ENCODE measurements around the gene HSFX3. TPM values are rescaled to one million over a fixed set of nuclear protein-coding genes. Genes with fewer than 3 reads are reported as not detected.
A peak's percentile ranks its signal among the peaks of the same experiment; 100 is the strongest.
"Not testable (repeated sequence)": the region's sequence is repeated elsewhere in the genome, so short reads cannot be mapped to it uniquely, and the experiment has no call there.

Gene HSFX3
- total RNA-seq (2014; rRNA removed; shearing (Covaris generic)), result not detected in 2 replicates

GRCh38 chrX:149549701-149550100, at the start of gene HSFX3:
Gene HSFX3 (minus strand): TSS chrX:149549924. CDS start chrX:149549852, 72 bp downstream.
- DNase-seq (ENCODE audit: low read depth), result not testable (repeated sequence)

- not testable (repeated sequence) for DNase-seq (ENCODE audit: low read depth)
Observed at GRCh38 chrX:149598603-149599002, 48.9 kb upstream of the HSFX3 start.

DNA sequence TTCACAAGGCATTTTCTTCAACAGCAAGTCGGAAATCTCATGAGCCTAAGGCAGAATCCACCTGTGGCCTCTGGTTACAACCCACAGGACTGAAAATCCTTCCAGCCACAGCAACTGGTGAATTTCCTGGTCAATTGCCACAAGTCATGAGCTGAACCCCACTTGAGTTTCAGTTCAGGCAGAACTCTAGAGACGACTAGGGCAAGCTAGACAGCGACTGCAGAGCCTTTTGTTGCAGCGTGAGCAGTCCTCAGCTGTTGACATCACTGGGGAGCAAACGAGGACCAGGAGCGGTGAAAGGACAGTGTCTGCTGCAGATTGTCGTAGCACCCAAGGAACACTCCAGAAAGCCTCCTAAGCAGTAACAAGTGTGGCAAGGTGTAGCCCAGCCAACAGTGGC, 46.2 kb upstream of the HSFX3 start:
- not testable (repeated sequence) for DNase-seq (ENCODE audit: low read depth)

GRCh38 chrX:149595214-149595613, 45.5 kb upstream of the HSFX3 start, which contains the start of gene HSFX2:
Gene HSFX2 (minus strand): TSS chrX:149595314. CDS start chrX:149594700, 614 bp downstream.
- DNase-seq (ENCODE audit: low read depth), result not testable (repeated sequence)

DNA sequence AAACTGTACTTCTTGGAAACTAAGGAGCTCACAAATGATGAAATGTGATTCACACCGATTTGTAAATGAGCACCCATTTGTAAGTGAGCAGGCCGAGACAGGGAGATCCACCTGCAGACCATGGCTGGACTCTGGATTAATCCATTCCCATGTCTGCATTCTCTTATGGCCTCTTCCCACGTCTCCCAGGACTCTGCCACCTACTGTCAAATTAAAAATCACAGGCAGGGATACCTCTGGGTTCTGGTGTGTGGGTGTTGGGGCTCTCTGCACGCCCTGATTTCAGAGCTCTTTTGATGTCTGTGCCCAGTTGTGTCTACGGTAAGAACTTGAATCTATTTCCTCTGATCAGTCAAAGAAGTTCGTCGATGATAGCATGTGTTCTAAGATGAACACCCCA, 41.3 kb upstream of the HSFX3 start:
- DNase-seq (ENCODE audit: low read depth), result not testable (repeated sequence)

GRCh38 chrX:149587359-149587758, 37.6 kb upstream of the HSFX3 start, which contains the start of gene MAGEA9B:
Gene MAGEA9B (minus strand): TSS chrX:149587459. CDS start chrX:149583179, 4,280 bp downstream.
- not testable (repeated sequence) for DNase-seq (ENCODE audit: low read depth)

DNA sequence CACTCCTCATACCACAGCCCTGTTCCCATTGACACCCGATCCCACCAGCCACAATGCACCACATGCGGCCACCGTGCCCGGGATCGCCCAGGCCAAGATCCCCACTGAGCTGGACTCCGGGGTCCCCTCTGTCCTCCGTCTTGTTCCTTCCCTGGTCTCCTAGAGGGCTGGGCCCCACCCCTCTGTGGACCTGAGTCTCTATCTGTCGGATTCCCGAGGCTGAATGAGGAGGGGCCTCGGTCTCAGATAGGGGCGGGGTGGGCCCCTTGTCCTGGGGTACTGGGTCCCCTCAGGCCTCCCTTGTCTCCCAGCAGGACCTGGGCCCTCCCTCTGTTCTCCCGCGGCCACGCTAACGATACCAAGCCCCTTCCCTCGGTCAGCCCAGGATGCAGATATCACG, 35.9 kb upstream of the HSFX3 start:
- not testable (repeated sequence) for DNase-seq (ENCODE audit: low read depth)

- not testable (repeated sequence) for DNase-seq (ENCODE audit: low read depth)
Observed at GRCh38 chrX:149573456-149573855, 23.7 kb upstream of the HSFX3 start.

- peak; percentile 3 for DNase-seq (ENCODE audit: low read depth)
Observed at GRCh38 chrX:149572743-149573142, 23.0 kb upstream of the HSFX3 start.

DNA sequence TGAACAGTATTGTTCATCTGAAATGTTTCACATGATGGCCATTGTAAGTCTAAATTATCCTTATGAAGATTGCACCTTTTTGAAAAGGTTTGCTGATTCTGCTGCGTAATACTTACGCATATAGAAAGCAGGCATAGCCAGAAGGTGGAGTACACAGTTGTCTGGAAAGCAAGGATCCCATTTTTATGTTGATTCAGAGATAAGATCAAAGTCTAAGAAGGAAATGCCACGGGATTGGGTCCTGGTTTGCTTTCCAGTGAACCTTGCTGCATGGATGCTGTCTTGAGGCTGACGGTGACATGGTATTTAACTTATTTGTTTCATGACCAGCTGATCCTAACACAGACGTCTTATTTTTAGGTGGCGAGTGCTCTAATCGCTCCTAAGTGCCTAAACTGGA, 22.0 kb upstream of the HSFX3 start:
- no peak for DNase-seq (ENCODE audit: low read depth)

GRCh38 chrX:149570668-149571067, 20.9 kb upstream of the HSFX3 start:
- peak; percentile 73 for DNase-seq (ENCODE audit: low read depth)

DNA sequence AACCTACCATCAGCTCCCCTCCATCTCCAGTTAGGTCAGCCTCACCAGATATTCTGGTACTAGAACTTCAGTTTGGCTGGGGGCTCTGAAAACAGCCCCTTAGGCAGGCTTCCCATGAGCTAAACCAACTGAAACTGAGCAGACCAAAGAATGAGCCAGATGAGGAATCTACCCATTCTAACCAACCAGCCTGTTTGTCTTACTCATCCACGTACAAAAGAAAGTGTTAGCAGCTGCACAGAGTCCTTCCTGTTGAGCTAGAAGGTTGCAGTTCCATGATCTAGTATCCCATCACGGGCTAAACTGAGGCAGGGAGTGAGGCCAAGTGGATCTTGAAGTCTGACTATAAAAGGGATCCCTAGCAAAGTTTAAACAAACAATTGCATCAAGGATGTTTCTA, 20.0 kb upstream of the HSFX3 start:
- no peak for DNase-seq (ENCODE audit: low read depth)

DNA sequence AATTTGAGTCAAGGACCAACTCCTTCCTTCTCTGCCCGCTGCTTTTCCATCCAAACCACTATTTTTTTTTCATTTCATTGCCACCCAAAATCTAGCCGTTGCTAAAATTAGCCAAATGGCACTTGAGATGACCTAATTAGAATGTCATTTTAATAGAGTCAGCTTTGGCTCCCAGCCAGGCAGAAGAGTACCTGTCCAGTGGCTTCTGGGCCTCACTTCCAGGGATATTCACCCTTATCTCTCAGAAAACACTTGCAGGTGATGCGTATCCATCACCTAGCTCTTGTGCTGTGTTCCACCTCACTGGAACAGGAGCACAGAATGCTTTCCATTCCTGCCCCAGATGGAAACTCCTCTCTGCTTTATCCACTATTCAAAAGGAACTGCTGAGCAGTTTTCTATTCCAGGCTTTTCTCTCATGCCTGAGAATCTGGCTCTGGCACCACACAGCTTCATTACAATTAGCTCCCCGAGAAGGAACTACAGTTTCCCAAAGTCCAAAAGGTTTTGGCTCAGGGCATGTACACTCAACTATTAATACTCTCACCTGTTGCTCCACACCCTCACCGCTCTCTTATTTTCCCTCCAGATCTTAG, 19.1 kb upstream of the HSFX3 start:
- no peak for DNase-seq (ENCODE audit: low read depth)

- DNase-seq (ENCODE audit: low read depth), result no peak
Observed at GRCh38 chrX:149567621-149568417, 18.1 kb upstream of the HSFX3 start.

GRCh38 chrX:149563359-149563758, 13.6 kb upstream of the HSFX3 start:
- DNase-seq (ENCODE audit: low read depth), result no peak

DNA sequence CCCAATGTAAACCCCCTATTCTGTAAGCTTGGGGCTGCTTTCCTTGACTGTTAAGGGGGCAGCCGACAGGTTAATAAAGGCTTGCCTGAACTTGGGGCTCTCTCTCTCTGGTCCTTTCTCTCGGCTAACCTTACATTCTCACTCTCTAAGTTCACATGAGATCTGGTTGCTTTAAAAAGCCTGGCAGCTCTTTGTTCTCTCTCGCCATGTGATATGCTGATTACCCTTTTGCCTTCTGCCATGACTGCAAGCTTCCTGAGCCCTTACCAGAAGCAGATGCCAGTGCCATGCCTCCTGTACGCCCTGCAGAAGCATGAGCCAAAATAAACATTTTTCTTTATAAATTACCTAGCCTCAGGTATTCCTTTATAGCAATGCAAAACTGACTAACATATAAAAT, 5.5 kb upstream of the HSFX3 start:
- not testable (repeated sequence) for DNase-seq (ENCODE audit: low read depth)

DNA sequence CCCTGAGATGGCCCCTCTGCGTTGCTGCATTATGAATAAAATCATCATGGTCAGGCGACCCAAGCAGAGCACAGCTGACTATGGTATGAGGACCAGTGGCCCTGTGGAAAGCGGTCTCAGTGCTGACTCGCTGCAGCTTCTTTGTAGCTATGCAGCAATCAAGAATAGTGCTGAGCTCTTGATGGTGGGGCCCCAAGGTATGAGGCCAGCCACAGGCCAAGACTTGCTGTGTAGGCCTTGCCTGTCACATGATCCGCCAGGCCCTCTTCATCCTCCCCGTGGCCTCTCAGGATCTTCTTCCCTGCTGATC, 2.2 kb upstream of the HSFX3 start:
- not testable (repeated sequence) for DNase-seq (ENCODE audit: low read depth)

- DNase-seq (ENCODE audit: low read depth), result not testable (repeated sequence)
Observed at GRCh38 chrX:149551245-149551938, 1.7 kb upstream of the HSFX3 start.

GRCh38 chrX:149550454-149550853, 730 bp upstream of the HSFX3 start:
- DNase-seq (ENCODE audit: low read depth), result not testable (repeated sequence)

DNA sequence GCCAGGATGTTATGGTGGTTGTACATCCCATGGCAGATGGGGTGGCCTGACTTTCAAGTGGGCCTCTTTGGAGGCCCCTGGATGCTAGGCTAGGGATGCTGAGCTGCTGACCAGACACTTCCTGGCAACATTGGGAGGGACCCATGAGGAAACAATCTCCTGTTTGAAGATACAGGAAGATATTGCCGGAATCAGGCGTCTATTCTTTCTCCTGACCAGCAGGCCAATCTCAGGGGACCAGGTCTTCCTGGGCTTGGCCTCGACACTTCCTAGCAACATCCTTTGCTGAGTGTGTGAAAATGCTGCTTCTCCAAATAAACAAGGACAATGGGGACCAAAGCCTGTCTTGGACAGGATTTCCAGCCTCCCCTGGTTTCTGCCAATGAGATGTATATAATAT, 1.9 kb downstream of the HSFX3 start:
- not testable (repeated sequence) for DNase-seq (ENCODE audit: low read depth)

DNA sequence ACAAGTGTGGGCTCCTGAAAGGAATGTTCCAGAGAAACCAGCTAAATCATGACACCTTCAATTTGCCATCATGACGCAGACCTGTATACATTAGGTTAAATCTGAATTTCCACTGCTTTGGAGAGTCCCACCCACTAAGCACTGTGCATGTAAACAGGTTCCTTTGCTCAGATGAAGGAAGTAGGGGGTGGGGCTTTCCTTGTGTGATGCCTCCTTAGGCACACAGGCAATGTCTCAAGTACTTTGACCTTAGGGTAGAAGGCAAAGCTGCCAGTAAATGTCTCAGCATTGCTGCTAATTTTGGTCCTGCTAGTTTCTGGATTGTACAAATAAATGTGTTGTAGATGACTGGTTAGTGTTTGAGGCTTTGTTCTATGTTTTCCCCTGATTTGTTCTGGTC, 2.8 kb downstream of the HSFX3 start:
- not testable (repeated sequence) for DNase-seq (ENCODE audit: low read depth)
